GM12873 (cell line): ENCODE results near the gene NEB.

Experiments used
- TF ChIP-seq, protein P1 (sequence below): IDR thresholded peaks from 2 replicates; pipeline ENCODE4 v1.5.1; 2012; ENCODE audit warnings: low read depth, mild to moderate bottlenecking, moderate library complexity, low read length, control low read depth; ENCODE audit not compliant: insufficient read depth; ENCODE audit errors: missing control alignments

NEB gene

DNA sequence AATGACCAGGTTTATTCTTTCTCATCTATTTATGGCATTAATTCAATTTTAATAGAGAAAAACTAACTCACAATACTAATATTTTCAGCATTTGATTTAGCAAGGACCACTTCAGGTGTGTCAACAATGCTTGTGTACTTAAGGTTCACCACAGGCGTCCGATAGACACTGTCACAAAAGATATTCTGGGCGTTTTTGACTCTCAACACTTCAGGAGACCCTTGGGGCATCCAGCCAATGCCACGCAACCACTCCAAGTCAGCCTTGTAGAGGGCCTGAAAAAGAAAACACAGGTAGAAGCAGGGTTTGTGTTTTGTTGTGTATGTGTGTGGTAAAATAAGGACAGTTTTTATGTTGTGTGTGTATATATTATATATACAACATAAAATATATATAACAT, 158.2 kb downstream of the NEB start:
- TF ChIP-seq, protein P1, sequence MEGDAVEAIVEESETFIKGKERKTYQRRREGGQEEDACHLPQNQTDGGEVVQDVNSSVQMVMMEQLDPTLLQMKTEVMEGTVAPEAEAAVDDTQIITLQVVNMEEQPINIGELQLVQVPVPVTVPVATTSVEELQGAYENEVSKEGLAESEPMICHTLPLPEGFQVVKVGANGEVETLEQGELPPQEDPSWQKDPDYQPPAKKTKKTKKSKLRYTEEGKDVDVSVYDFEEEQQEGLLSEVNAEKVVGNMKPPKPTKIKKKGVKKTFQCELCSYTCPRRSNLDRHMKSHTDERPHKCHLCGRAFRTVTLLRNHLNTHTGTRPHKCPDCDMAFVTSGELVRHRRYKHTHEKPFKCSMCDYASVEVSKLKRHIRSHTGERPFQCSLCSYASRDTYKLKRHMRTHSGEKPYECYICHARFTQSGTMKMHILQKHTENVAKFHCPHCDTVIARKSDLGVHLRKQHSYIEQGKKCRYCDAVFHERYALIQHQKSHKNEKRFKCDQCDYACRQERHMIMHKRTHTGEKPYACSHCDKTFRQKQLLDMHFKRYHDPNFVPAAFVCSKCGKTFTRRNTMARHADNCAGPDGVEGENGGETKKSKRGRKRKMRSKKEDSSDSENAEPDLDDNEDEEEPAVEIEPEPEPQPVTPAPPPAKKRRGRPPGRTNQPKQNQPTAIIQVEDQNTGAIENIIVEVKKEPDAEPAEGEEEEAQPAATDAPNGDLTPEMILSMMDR = no peak

GRCh38 chr2:151575338-151575737, 158.9 kb downstream of the NEB start:
- TF ChIP-seq, protein P1 = no peak

DNA sequence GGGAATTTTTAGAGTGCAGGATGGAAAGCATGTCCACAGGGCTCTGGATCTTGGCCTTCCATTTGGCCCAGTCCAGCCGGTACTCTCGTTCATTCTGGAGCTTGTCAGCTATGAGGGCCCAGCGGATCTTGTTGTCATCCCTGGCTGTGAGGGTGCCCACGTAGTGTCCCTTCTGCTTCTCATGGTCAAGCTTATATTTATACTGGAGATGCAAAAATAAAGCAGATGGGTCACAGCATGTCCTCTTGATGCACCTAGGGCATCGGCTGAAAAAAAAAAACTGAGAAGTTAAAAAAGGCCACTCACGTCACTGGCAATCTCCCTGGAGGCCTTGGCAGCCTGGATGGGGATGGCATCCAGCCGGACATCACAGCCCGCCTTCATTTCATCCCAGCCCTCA, 164.1 kb downstream of the NEB start:
- TF ChIP-seq, protein P1 = no peak

DNA sequence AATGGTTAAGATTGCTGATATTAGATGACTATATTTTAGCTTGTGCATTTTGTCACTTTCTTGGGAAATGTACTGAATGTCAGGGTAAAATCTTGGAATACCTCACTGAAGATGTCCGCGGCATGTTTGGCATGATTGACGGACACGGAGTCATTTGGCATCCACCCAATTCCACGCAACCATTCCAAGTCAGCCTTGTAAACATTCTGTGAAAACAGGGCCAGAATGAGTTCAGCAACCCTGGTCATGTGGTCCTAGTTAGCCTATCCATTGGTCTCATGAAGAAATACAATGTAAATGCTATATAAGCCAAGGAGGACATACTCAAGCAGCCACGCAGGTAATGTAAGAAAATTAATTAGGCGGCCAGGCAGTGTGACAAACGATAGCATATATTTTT, 165.1 kb downstream of the NEB start:
- TF ChIP-seq, protein P1 = no peak

DNA sequence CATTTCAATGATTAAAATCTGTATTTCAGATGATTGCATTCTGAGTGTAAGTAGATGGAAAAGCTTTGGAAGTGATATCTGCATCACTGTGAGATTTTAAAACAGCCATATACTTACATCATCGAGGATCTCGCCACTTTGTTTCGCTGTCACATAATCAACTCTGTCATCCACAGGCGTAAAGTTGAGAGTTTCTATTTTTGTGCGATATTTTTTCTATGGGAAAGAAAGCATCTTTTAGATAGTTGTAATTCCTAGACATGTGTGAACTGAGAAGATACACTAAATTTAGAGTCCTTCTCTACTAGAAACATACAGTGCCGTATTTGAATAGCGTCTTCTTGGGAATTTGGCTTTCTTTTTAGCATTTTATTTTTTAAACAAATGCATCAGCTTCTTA, 165.8 kb downstream of the NEB start:
- TF ChIP-seq, protein P1 = no peak

DNA sequence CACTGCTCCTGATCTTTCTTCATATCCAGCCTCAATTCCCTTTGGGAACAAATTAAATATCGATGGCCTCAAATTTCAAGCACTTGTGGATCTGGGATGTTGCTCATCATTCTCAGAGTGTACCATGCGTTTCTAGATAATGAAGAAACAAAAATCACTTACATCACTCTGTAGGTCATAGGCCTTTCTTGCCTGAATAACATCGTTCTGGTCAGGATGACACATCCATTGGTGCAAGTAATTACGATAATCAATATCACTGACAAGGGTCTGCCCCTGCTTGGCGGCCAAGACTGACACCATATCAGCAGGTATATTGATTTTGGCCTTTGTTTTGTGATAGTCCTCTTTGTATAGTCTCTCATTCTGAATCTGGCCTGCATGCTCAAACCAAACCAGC, 167.3 kb downstream of the NEB start:
- TF ChIP-seq, protein P1 = no peak

DNA sequence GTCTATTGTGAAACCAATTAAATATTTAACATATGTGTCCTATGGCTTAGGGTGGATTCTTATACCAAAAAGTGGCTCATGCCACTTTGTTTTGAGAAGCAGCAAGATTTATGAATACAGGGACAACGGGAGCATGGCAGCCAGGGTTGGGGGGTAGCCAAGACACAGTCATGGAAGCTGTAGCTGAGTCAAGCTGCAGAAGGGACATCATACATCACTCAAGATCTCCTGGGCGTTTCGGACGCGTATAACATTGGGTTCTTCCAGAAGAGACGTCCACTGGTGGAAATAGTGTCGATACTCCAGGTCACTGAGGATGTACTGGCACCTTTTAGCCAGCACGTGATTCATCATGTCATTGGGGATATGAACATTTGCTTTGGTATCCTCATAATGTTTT, 171.9 kb downstream of the NEB start:
- TF ChIP-seq, protein P1 = no peak
